SK-N-SH (cell line): Measurements from ENCODE around the gene CRYBG3.
"Not testable (repeated sequence)": the region's sequence is repeated elsewhere in the genome, so short reads cannot be mapped to it uniquely, and the experiment has no call there.

Experiments used
- CHD2 ChIP-seq: fragments of 150-350 bp; IDR thresholded peaks from 2 replicates; pipeline ENCODE4 v1.6.1; 2018; ENCODE audit warnings: low read length; ENCODE audit not compliant: partially characterized antibody
- CTCF ChIP-seq: fragments of 200-600 bp; sonication (generic); IDR thresholded peaks from 2 replicates; pipeline ENCODE4 v1.6.1; 2017; ENCODE audit warnings: antibody characterized with exemption, mild to moderate bottlenecking, moderate library complexity
- MAX ChIP-seq: IDR thresholded peaks from 2 replicates; pipeline ENCODE4 v1.4.0; 2012; ENCODE audit warnings: low read depth
- REST ChIP-seq: IDR thresholded peaks from 2 replicates; pipeline ENCODE4 v1.6.1; 2012; ENCODE audit warnings: mild to moderate bottlenecking, low read depth, low read length, moderate library complexity
- RXRA ChIP-seq: IDR thresholded peaks from 2 replicates; pipeline ENCODE4 v1.4.0; 2012; ENCODE audit warnings: low read depth, mild to moderate bottlenecking, borderline replicate concordance
- TAF1 ChIP-seq: IDR thresholded peaks from 2 replicates; pipeline ENCODE4 v1.6.1; 2012; ENCODE audit warnings: low read depth, mild to moderate bottlenecking, low read length, moderate library complexity, borderline replicate concordance
- TCF12 ChIP-seq: IDR thresholded peaks from 2 replicates; pipeline ENCODE4 v1.4.0; 2012
- TEAD4 ChIP-seq: IDR thresholded peaks from 2 replicates; pipeline ENCODE4 v1.4.0; 2012; ENCODE audit warnings: mild to moderate bottlenecking, borderline replicate concordance; ENCODE audit not compliant: insufficient read depth
- TF ChIP-seq, protein P1 (sequence below): fragments of 150-350 bp; IDR thresholded peaks from 2 replicates; pipeline ENCODE4 v1.6.1; 2016; ENCODE audit warnings: mild to moderate bottlenecking, low read depth, low read length

- TF ChIP-seq TCF12, RXRA, REST, CTCF, TEAD4, MAX, CHD2, TAF1: not testable (repeated sequence)
- TF ChIP-seq, protein P1, sequence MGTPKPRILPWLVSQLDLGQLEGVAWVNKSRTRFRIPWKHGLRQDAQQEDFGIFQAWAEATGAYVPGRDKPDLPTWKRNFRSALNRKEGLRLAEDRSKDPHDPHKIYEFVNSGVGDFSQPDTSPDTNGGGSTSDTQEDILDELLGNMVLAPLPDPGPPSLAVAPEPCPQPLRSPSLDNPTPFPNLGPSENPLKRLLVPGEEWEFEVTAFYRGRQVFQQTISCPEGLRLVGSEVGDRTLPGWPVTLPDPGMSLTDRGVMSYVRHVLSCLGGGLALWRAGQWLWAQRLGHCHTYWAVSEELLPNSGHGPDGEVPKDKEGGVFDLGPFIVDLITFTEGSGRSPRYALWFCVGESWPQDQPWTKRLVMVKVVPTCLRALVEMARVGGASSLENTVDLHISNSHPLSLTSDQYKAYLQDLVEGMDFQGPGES = not testable (repeated sequence)
Observed at GRCh38 chr3:97910236-97910831, 88.5 kb downstream of the CRYBG3 start.
